K562 (cell line): ENCODE measurements around the gene DNAAF1. TPM values are rescaled to one million over a fixed set of nuclear protein-coding genes. Genes with fewer than 3 reads are reported as not detected.

Source experiments
- ATAC-seq: fragments of 200-7000 bp; cut with Tn5 transposase; 3 replicates; pipeline ENCODE4 v1.9.1; 2020; ENCODE audit warnings: moderate library complexity
- BruUV-seq: library from RNA; stranded (reverse); fragments of 400-500 nt; replicated peaks from 2 replicates; lab custom pipeline; 2021; lab: Mats Ljungman, UMichigan
- CTCF ChIA-PET: fragments of 300-600 bp; formaldehyde crosslinking; extraction: SDS; loops from one replicate; lab custom pipeline; 2021; ENCODE audit warnings: low intra/inter-chr PET ratio; lab: Yijun Ruan, JAX
- POLR2A ChIA-PET: fragments of 300-600, 350-650 bp; sonication (Branson Sonifier 250); formaldehyde crosslinking; extraction: SDS; loops from one replicate; lab custom pipeline; 2021; ENCODE audit warnings: antibody characterized with exemption, inconsistent platforms; lab: Yijun Ruan, JAX
- DNase-seq, 4 experiments: peaks; one replicate each; pipeline versions ENCODE4 v3.0.0 to v3.0.0-alpha.2; 2011 to 2018; ENCODE audit warnings: low spot score in 3 of 4, mixed read lengths in 3 of 4; ENCODE audit errors: extremely low read depth in 1 of 4
- FAIRE-seq: peaks from 2 replicates; lab custom pipeline; 2011; peaks lifted over from hg19 to GRCh38; lab: Jason Lieb, UNC
- H2AFZ ChIP-seq: 2 replicates; pipeline ENCODE4 v1.6.0; 2011; ENCODE audit warnings: low read depth, low read length, control low read depth, inconsistent platforms
- H3K27ac ChIP-seq: fragments of 200-600 bp; 3 replicates; pipeline ENCODE4 v1.8.0; 2011; ENCODE audit warnings: low read depth, mild to moderate bottlenecking, control low read depth, inconsistent platforms, low read length, moderate library complexity, mixed read lengths; ENCODE audit errors: extremely low read depth
- H3K27me3 ChIP-seq, 2 experiments: fragments of 300-600 bp in 1 of 2; 2 replicates in 1 of 2; 3 replicates in 1 of 2; pipeline versions ENCODE4 v1.6.0 to v1.8.0; 2011; ENCODE audit warnings: inconsistent platforms in 2 of 2, low read length in 2 of 2, mild to moderate bottlenecking in 1 of 2, mixed read lengths in 1 of 2, moderate library complexity in 1 of 2; ENCODE audit not compliant: control insufficient read depth in 2 of 2, insufficient read depth in 2 of 2
- H3K36me3 ChIP-seq: fragments of 300-600 bp; 3 replicates; pipeline ENCODE4 v1.8.0; 2011; ENCODE audit warnings: mild to moderate bottlenecking, low read length, inconsistent platforms; ENCODE audit not compliant: control insufficient read depth, insufficient read depth
- H3K4me1 ChIP-seq, 2 experiments: fragments of 200-600 bp in 1 of 2; replicated peaks in 1 of 2; 2 replicates in 1 of 2; 3 replicates in 1 of 2; pipeline versions ENCODE4 v1.5.1 to v1.8.0; 2011; ENCODE audit warnings: inconsistent platforms in 2 of 2, low read length in 2 of 2, mild to moderate bottlenecking in 1 of 2, mixed read lengths in 1 of 2, moderate library complexity in 1 of 2; ENCODE audit not compliant: control insufficient read depth in 2 of 2, insufficient read depth in 2 of 2
- H3K4me2 ChIP-seq: 2 replicates; pipeline ENCODE4 v1.6.1; 2011; ENCODE audit warnings: low read length, control low read depth, inconsistent platforms, mixed read lengths; ENCODE audit not compliant: insufficient read depth
- H3K4me3 ChIP-seq: fragments of 200-600 bp; sonication (generic), shearing (Covaris generic); 2 replicates; pipeline ENCODE4 v1.5.1; 2016; ENCODE audit warnings: control low read depth, inconsistent platforms
- H3K79me2 ChIP-seq: fragments of 200-600 bp; 3 replicates; pipeline ENCODE4 v1.8.0; 2011; ENCODE audit warnings: low read length, inconsistent platforms; ENCODE audit not compliant: control insufficient read depth, insufficient read depth
- H3K9ac ChIP-seq, 2 experiments: 2 replicates each; pipeline versions ENCODE4 v1.6.0 to v1.6.1; 2011; ENCODE audit warnings: low read depth in 2 of 2, low read length in 2 of 2, control low read depth in 1 of 2, inconsistent platforms in 1 of 2, mild to moderate bottlenecking in 1 of 2, mixed read lengths in 1 of 2; ENCODE audit not compliant: insufficient read depth in 1 of 2
- H3K9me1 ChIP-seq: one replicate; pipeline ENCODE4 v1.6.0; 2011; ENCODE audit warnings: inconsistent platforms, mild to moderate bottlenecking, low read length, moderate library complexity; ENCODE audit not compliant: control insufficient read depth, insufficient read depth
- H3K9me3 ChIP-seq: replicated peaks from 2 replicates; pipeline ENCODE4 v1.5.1; 2011; ENCODE audit warnings: low read depth, low read length, inconsistent platforms; ENCODE audit not compliant: control insufficient read depth, insufficient read depth
- H4K20me1 ChIP-seq: replicated peaks from 2 replicates; pipeline ENCODE4 v1.6.1; 2011; ENCODE audit warnings: low read length, inconsistent platforms, mixed read lengths; ENCODE audit not compliant: control insufficient read depth, insufficient read depth
- DLX4 ChIP-seq: fragments of 250-450 bp; sonication (Bioruptor Pico); IDR thresholded peaks from 2 replicates; pipeline ENCODE4 v1.6.1; 2021; ENCODE audit warnings: mild to moderate bottlenecking
- ELK1 ChIP-seq: sonication (generic); formaldehyde crosslinking; IDR thresholded peaks from 2 replicates; pipeline ENCODE4 v1.8.1; 2022; ENCODE audit warnings: missing genetic modification reagents
- FIP1L1 ChIP-seq: fragments of 200-400 bp; formaldehyde crosslinking; IDR thresholded peaks from 2 replicates; pipeline ENCODE4 v1.6.1; 2018; ENCODE audit warnings: mild to moderate bottlenecking, low read depth, low read length; ENCODE audit not compliant: poor library complexity, severe bottlenecking
- HINFP ChIP-seq: fragments of 450-650 bp; conservative IDR thresholded peaks from 2 replicates; pipeline ENCODE4 v1.6.1; 2016; ENCODE audit warnings: missing genetic modification characterization, low read depth, mild to moderate bottlenecking, control low read depth, missing compliant biosample characterization
- RCOR1 ChIP-seq, 2 experiments: IDR thresholded peaks; 2 replicates each; pipeline ENCODE4 v1.6.1; 2012; ENCODE audit warnings: low read depth in 2 of 2, low read length in 2 of 2, borderline replicate concordance in 1 of 2, improper control_type of control experiment in 1 of 2
- ZNF583 ChIP-seq: fragments of 250-450 bp; sonication (Bioruptor Pico); IDR thresholded peaks from 2 replicates; pipeline ENCODE4 v1.4.0; 2020
- ZNF668 ChIP-seq: fragments of 250-450 bp; sonication (Bioruptor Pico); IDR thresholded peaks from 2 replicates; pipeline ENCODE4 v1.8.0; 2022; ENCODE audit warnings: mild to moderate bottlenecking, inconsistent platforms
- WGBS: fragments of 100-300 bp; shearing (Covaris generic); methylation state at CpG from one replicate; pipeline ENCODE4 v1.1.6; 2016; ENCODE audit warnings: low coverage, mixed read lengths; ENCODE audit not compliant: insufficient coverage; ENCODE audit errors: missing lambda C conversion rate; 5-methylcytosine and 5-hydroxymethylcytosine counted together
- in situ Hi-C: fragments of 300-500 bp; cut with MboI; formaldehyde crosslinking; loops from 4 replicates; pipeline ENCODE4 v1.15.0; 2018; ENCODE audit warnings: inconsistent platforms, mixed read lengths
- intact Hi-C: fragments of 100-400 bp; cut with micrococcal nuclease; formaldehyde crosslinking; loops from 2 replicates; pipeline ENCODE4 v1.14.2; 2022
- polyA plus RNA-seq, 8 experiments: library from polyadenylated mRNA; depleted of rRNA in 4 of 8; stranded (reverse) in 5 of 8; unstranded in 3 of 8; fragments of >200 nt; fragmentation: Nextera tagmentation in 2 of 8; fragmentation: Illumina TruSeq in 1 of 8; extraction: Ambion mirVana in 2 of 8; extraction: Trizol in 1 of 8; gene quantifications; 2 replicates each; pipeline versions ENCODE4 v1.2.1 to v1.2.3, GENCODE V29; 2011 to 2014; ENCODE audit warnings: inconsistent platforms in 1 of 8, missing spikeins in 1 of 8
- total RNA-seq, 7 experiments: library from RNA; depleted of rRNA in 6 of 7; stranded (reverse); fragments of >200 nt in 6 of 7; fragmentation: Illumina TruSeq in 2 of 7; extraction: Trizol in 2 of 7; gene quantifications; 2 replicates each; pipeline versions ENCODE4 v1.2.1 to v1.2.3, GENCODE V29; 2011 to 2021; ENCODE audit warnings: low replicate concordance in 1 of 7
- TF ChIP-seq, protein P1 (sequence below): fragments of 200-800 bp; sonication (Bioruptor generic); IDR thresholded peaks from 2 replicates; pipeline ENCODE4 v1.6.1; 2016; ENCODE audit warnings: missing genetic modification characterization, missing compliant biosample characterization
- TF ChIP-seq, protein P2 (sequence below): sonication (generic); formaldehyde crosslinking; IDR thresholded peaks from 2 replicates; pipeline ENCODE4 v1.8.1; 2023; ENCODE audit warnings: mild to moderate bottlenecking, missing genetic modification reagents

DNAAF1 gene
- total and polyA plus RNA-seq, 9 of the 15 experiments (the other 6 are each of a cell fraction or from before 2014, with no cell fraction given), result 0.01 TPM; not detected in 8

GRCh38 chr16:84183572-84183875 lies 38.4 kb downstream of the DNAAF1 start:
- ChIA-PET POLR2A (interaction anchor here (0.6 kb wide), 2 partner anchors 67 to 211 kb away, joined by 3 read pairs; no protein-coding TSS in a partner anchor), CTCF (no interaction called here)
- in situ Hi-C loops, result loop anchor here (10.0 kb wide), 1 partner anchor 229 kb away; the partner anchor contains the start of gene OSGIN1
- H3K9me3 ChIP-seq, result peaks cover 2% of the 10 kb centered on the region; the same call in 1 of the 2 replicates
- H3K27ac ChIP-seq, result no peak overlapping the region
- H3K4me3 ChIP-seq, result no peak overlapping the region
- no peak overlapping the region for H2AFZ ChIP-seq
- FAIRE-seq (no peak), DNase-seq (no peak), ATAC-seq (no peak)
- H3K9me1 ChIP-seq, result peaks cover 13% of the 10 kb centered on the region
- H4K20me1 ChIP-seq, result 0 out of 2 replicates have a peak, but pooled peaks cover 4% of the 10 kb centered on the region
- 95% methylated on average over 5 of the region's 5 CpGs for WGBS
- intact Hi-C loops, result no loop called here
- H3K4me2 ChIP-seq, result no peak overlapping the region
- peaks cover 5 to 44% of the 10 kb centered on the region in 2 experiments; a peak in 4 of 5 replicates for H3K4me1 ChIP-seq
- H3K79me2 ChIP-seq, result peaks cover 26% of the 10 kb centered on the region
- peaks cover 69% of the 10 kb centered on the region; the same call in 2 of the 3 replicates for H3K36me3 ChIP-seq
- H3K27me3 ChIP-seq, result no peaks in the 10 kb centered on the region
- H3K9ac ChIP-seq, result no peak overlapping the region
- no TSS peak for BruUV-seq
- TF ChIP-seq, protein P1, sequence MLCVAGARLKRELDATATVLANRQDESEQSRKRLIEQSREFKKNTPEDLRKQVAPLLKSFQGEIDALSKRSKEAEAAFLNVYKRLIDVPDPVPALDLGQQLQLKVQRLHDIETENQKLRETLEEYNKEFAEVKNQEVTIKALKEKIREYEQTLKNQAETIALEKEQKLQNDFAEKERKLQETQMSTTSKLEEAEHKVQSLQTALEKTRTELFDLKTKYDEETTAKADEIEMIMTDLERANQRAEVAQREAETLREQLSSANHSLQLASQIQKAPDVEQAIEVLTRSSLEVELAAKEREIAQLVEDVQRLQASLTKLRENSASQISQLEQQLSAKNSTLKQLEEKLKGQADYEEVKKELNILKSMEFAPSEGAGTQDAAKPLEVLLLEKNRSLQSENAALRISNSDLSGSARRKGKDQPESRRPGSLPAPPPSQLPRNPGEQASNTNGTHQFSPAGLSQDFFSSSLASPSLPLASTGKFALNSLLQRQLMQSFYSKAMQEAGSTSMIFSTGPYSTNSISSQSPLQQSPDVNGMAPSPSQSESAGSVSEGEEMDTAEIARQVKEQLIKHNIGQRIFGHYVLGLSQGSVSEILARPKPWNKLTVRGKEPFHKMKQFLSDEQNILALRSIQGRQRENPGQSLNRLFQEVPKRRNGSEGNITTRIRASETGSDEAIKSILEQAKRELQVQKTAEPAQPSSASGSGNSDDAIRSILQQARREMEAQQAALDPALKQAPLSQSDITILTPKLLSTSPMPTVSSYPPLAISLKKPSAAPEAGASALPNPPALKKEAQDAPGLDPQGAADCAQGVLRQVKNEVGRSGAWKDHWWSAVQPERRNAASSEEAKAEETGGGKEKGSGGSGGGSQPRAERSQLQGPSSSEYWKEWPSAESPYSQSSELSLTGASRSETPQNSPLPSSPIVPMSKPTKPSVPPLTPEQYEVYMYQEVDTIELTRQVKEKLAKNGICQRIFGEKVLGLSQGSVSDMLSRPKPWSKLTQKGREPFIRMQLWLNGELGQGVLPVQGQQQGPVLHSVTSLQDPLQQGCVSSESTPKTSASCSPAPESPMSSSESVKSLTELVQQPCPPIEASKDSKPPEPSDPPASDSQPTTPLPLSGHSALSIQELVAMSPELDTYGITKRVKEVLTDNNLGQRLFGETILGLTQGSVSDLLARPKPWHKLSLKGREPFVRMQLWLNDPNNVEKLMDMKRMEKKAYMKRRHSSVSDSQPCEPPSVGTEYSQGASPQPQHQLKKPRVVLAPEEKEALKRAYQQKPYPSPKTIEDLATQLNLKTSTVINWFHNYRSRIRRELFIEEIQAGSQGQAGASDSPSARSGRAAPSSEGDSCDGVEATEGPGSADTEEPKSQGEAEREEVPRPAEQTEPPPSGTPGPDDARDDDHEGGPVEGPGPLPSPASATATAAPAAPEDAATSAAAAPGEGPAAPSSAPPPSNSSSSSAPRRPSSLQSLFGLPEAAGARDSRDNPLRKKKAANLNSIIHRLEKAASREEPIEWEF (CRISPR knock-in tag), result no peak
- TF ChIP-seq ZNF583 (CRISPR knock-in tag) (no peak), DLX4 (CRISPR knock-in tag) (no peak), ELK1 (CRISPR knock-in tag) (no peak), HINFP (tag) (no peak), ZNF668 (no peak), FIP1L1 (no peak), RCOR1 (IDR thresholded peaks at IDR 0.05; ENCODE audit: borderline replicate concordance in 1 of 2, low read depth in 2 of 2, low read length in 2 of 2) (no peak)
- TF ChIP-seq, protein P2, sequence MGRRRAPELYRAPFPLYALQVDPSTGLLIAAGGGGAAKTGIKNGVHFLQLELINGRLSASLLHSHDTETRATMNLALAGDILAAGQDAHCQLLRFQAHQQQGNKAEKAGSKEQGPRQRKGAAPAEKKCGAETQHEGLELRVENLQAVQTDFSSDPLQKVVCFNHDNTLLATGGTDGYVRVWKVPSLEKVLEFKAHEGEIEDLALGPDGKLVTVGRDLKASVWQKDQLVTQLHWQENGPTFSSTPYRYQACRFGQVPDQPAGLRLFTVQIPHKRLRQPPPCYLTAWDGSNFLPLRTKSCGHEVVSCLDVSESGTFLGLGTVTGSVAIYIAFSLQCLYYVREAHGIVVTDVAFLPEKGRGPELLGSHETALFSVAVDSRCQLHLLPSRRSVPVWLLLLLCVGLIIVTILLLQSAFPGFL (CRISPR knock-in tag), result no peak
